ENCODE results near the gene RAB30. TPM values are rescaled to one million over a fixed set of nuclear protein-coding genes. Genes with fewer than 3 reads are reported as not detected.

Gene RAB30
- total RNA-seq, 1 donor from 2014 or later, result 73.8 TPM

DNA sequence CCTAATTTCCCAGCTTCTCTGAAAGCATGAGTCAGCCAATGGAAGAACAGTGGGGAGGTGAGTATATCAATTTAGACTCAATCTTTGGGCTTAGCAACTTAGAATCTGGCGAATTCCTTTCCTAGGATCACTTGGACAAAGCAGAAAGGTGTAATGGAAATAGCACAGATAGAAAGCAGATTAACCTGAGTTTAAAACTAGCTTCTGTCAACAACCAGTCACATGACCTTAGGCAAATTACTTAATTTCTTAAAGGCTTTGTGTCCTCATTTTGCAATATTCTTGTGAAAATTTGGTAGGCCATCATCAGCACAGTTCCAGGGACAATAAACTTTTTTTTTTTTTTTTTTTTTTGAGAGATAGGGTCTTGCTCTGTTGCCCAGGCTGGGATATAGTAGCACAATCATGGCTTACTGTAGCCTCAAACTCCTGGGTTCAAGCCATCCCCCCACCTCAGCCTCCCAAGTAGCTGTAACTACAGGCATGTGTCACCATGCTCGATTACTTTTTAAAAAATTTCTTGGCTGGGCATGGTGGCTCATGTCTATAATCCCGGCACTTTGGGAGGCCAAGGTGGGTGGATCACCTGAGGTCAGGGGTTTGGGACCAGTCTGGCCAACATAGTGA is 44.4 kb upstream of the RAB30 start:
- TF ChIP-seq, protein P1, sequence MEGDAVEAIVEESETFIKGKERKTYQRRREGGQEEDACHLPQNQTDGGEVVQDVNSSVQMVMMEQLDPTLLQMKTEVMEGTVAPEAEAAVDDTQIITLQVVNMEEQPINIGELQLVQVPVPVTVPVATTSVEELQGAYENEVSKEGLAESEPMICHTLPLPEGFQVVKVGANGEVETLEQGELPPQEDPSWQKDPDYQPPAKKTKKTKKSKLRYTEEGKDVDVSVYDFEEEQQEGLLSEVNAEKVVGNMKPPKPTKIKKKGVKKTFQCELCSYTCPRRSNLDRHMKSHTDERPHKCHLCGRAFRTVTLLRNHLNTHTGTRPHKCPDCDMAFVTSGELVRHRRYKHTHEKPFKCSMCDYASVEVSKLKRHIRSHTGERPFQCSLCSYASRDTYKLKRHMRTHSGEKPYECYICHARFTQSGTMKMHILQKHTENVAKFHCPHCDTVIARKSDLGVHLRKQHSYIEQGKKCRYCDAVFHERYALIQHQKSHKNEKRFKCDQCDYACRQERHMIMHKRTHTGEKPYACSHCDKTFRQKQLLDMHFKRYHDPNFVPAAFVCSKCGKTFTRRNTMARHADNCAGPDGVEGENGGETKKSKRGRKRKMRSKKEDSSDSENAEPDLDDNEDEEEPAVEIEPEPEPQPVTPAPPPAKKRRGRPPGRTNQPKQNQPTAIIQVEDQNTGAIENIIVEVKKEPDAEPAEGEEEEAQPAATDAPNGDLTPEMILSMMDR (IDR thresholded peaks at IDR 0.05), result no peak
- Mint-ChIP-seq H3K27me3 (ENCODE audit: unreplicated experiment) (no peaks in the 10 kb centered on the region), H3K9me3 (ENCODE audit: unreplicated experiment) (no peaks in the 10 kb centered on the region), H3K27ac (ENCODE audit: unreplicated experiment) (no peak overlapping the region), H3K36me3 (ENCODE audit: unreplicated experiment) (no peaks in the 10 kb centered on the region), H3K4me3 (ENCODE audit: unreplicated experiment) (no peak overlapping the region), H3K4me1 (ENCODE audit: unreplicated experiment) (peaks cover 14% of the 10 kb centered on the region)
- DNase-seq (ENCODE audit: extremely low spot score, unreplicated experiment), result no peak

DNA sequence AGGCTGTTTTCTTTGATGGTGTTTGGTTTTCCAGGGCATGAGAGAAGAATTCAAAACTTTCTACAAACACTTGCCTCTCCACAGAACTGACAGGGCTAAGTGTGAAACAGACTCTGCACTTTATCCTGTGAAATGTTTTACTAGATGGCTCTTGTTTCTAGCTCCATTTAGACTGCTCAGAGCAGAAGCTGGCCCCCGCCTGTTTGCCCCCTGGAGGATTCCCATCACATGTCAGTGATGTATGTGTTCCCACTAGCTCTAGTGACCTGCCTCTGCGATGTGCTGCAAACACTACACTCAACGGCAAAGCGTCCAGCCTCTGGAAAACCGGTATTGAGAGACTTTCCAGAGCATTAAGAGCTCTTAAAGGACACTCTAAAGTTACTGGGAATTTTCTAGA is 43.9 kb upstream of the RAB30 start:
- TF ChIP-seq, protein P1 (IDR thresholded peaks at IDR 0.05), result no peak
- H3K4me1 Mint-ChIP-seq (ENCODE audit: unreplicated experiment), result peaks cover 14% of the 10 kb centered on the region
- no peak overlapping the region for H3K27ac Mint-ChIP-seq (ENCODE audit: unreplicated experiment)
- no peaks in the 10 kb centered on the region for H3K27me3 Mint-ChIP-seq (ENCODE audit: unreplicated experiment)
- no peak overlapping the region for H3K4me3 Mint-ChIP-seq (ENCODE audit: unreplicated experiment)
- DNase-seq (ENCODE audit: extremely low spot score, unreplicated experiment), result no peak
- no peaks in the 10 kb centered on the region for H3K9me3 Mint-ChIP-seq (ENCODE audit: unreplicated experiment)
- no peaks in the 10 kb centered on the region for H3K36me3 Mint-ChIP-seq (ENCODE audit: unreplicated experiment)

DNA sequence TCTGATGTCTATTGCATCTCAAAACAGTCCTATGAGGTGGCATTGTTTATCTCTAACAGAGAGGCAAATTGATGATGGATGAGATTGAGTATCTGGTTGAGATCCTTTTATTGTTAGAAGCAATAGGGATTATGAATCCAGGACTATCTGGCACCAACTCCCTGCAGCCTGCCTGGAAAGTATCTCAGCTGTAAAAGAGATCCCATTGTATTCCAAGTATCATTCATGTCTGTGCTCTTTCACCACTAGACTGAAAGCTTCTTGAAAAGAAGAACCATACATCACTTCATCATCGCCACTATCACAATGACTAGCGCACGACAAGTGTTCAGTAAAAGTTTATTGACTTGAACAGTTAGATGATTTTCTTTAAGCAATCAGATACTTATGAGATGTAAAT is 43.3 kb upstream of the RAB30 start:
- DNase-seq (ENCODE audit: extremely low spot score, unreplicated experiment), result no peak
- TF ChIP-seq, protein P1 (IDR thresholded peaks at IDR 0.05), result no peak
- H3K27ac Mint-ChIP-seq (ENCODE audit: unreplicated experiment), result no peak overlapping the region
- H3K4me3 Mint-ChIP-seq (ENCODE audit: unreplicated experiment), result no peak overlapping the region
- no peaks in the 10 kb centered on the region for H3K27me3 Mint-ChIP-seq (ENCODE audit: unreplicated experiment)
- H3K9me3 Mint-ChIP-seq (ENCODE audit: unreplicated experiment), result no peaks in the 10 kb centered on the region
- peaks cover 14% of the 10 kb centered on the region for H3K4me1 Mint-ChIP-seq (ENCODE audit: unreplicated experiment)
- no peaks in the 10 kb centered on the region for H3K36me3 Mint-ChIP-seq (ENCODE audit: unreplicated experiment)

DNA sequence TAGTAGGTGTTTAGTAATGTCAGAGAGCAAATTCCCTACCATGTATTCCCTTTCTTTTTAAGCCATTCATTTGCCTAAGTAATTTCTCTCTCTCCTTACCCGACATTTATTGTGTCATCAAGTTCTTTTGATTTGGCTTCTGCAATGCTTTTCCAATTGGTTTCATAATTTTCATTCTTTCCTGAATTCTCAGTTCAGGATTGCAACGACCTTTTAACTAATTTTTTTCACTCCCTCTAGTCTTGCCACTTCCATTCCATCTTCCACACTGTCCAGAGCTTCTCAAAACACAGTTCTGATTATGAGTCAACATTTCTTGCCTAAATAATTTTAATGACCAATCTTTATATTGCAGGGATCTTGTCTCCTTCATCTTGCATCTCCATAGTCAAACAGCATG is 41.2 kb upstream of the RAB30 start:
- H3K36me3 Mint-ChIP-seq (ENCODE audit: unreplicated experiment), result no peaks in the 10 kb centered on the region
- TF ChIP-seq, protein P1 (IDR thresholded peaks at IDR 0.05), result no peak
- H3K9me3 Mint-ChIP-seq (ENCODE audit: unreplicated experiment), result no peaks in the 10 kb centered on the region
- no peaks in the 10 kb centered on the region for H3K4me1 Mint-ChIP-seq (ENCODE audit: unreplicated experiment)
- no peak overlapping the region for H3K4me3 Mint-ChIP-seq (ENCODE audit: unreplicated experiment)
- peaks cover 3% of the 10 kb centered on the region for H3K27me3 Mint-ChIP-seq (ENCODE audit: unreplicated experiment)
- no peak overlapping the region for H3K27ac Mint-ChIP-seq (ENCODE audit: unreplicated experiment)
- DNase-seq (ENCODE audit: extremely low spot score, unreplicated experiment), result no peak

DNA sequence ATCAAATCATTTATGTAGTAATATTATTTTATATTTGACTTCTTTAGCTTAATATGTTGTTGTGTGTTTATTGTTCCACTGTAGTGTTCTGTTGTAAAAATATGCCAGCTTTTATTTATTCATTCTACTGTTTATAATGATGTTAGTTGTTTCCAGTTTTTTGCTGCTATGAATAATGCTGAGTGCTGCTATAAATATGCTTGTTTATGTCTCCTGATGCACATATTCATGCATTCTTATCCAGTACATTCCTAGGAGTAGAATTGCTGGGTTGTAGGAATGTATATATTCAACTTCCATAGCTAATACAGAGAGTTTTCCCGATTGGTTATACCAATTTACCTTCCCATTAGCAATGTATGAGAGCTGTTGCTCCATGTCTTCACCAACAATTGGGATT is 33.5 kb upstream of the RAB30 start:
- Mint-ChIP-seq H3K4me1 (ENCODE audit: unreplicated experiment) (no peaks in the 10 kb centered on the region), H3K9me3 (ENCODE audit: unreplicated experiment) (no peaks in the 10 kb centered on the region), H3K27ac (ENCODE audit: unreplicated experiment) (no peak overlapping the region), H3K27me3 (ENCODE audit: unreplicated experiment) (peaks cover 7% of the 10 kb centered on the region), H3K4me3 (ENCODE audit: unreplicated experiment) (no peak overlapping the region), H3K36me3 (ENCODE audit: unreplicated experiment) (no peaks in the 10 kb centered on the region)
- TF ChIP-seq, protein P1 (IDR thresholded peaks at IDR 0.05), result no peak
- DNase-seq (ENCODE audit: extremely low spot score, unreplicated experiment), result no peak
